MM.1S (cell line): Measurements from ENCODE around the gene DSCAM.

Source experiments
- DNase-seq: peaks from one replicate; pipeline ENCODE4 v3.0.0-alpha.2; 2015
- H2AFZ ChIP-seq: fragments of 300-600 bp; sonication (generic); 2 replicates; pipeline ENCODE4 v1.6.0; 2016; ENCODE audit warnings: antibody characterized with exemption, low read length
- H3F3A ChIP-seq: fragments of 300-600 bp; sonication (generic); 2 replicates; pipeline ENCODE4 v1.6.1; 2016; ENCODE audit warnings: mild to moderate bottlenecking, antibody characterized with exemption, low read length, moderate library complexity, mixed read lengths; ENCODE audit not compliant: insufficient read depth
- H3K27ac ChIP-seq: fragments of 300-600 bp; sonication (generic); 2 replicates; pipeline ENCODE4 v1.5.1; 2016; ENCODE audit warnings: mild to moderate bottlenecking, low read length
- H3K27me3 ChIP-seq: fragments of 300-600 bp; sonication (generic); replicated peaks from 2 replicates; pipeline ENCODE4 v1.6.0; 2016; ENCODE audit warnings: low read length; ENCODE audit not compliant: insufficient read depth
- H3K36me3 ChIP-seq: fragments of 300-600 bp; sonication (generic); replicated peaks from 2 replicates; pipeline ENCODE4 v1.6.1; 2016; ENCODE audit warnings: mild to moderate bottlenecking, low read length, mixed read lengths; ENCODE audit not compliant: insufficient read depth
- H3K4me1 ChIP-seq: fragments of 300-600 bp; sonication (generic); 2 replicates; pipeline ENCODE4 v1.6.1; 2016; ENCODE audit warnings: low read length, mixed read lengths
- H3K4me2 ChIP-seq: fragments of 300-600 bp; sonication (generic); 2 replicates; pipeline ENCODE4 v1.6.0; 2016; ENCODE audit warnings: low read depth, low read length
- H3K4me3 ChIP-seq: fragments of 300-600 bp; sonication (generic); 2 replicates; pipeline ENCODE4 v1.5.1; 2016; ENCODE audit warnings: low read length, mixed read lengths
- H3K79me2 ChIP-seq: fragments of 300-600 bp; sonication (generic); 2 replicates; pipeline ENCODE4 v1.6.1; 2016; ENCODE audit warnings: mixed run types, low read length, mixed read lengths
- H3K9ac ChIP-seq: fragments of 300-600 bp; sonication (generic); 2 replicates; pipeline ENCODE4 v1.6.1; 2016; ENCODE audit warnings: low read length, mixed read lengths
- H3K9me2 ChIP-seq: fragments of 300-600 bp; sonication (generic); replicated peaks from 2 replicates; pipeline ENCODE4 v1.6.1; 2016; ENCODE audit warnings: mild to moderate bottlenecking, low read length, mixed read lengths; ENCODE audit not compliant: insufficient read depth
- H3K9me3 ChIP-seq: fragments of 300-600 bp; sonication (generic); replicated peaks from 2 replicates; pipeline ENCODE4 v1.6.1; 2016; ENCODE audit warnings: mild to moderate bottlenecking, low read length, mixed read lengths; ENCODE audit not compliant: insufficient read depth
- H4K20me1 ChIP-seq: fragments of 300-600 bp; sonication (generic); 2 replicates; pipeline ENCODE4 v1.6.1; 2016; ENCODE audit warnings: mild to moderate bottlenecking, low read length, moderate library complexity, mixed read lengths; ENCODE audit not compliant: insufficient read depth
- EZH2 ChIP-seq: fragments of 300-600 bp; sonication (generic); optimal IDR thresholded peaks from 2 replicates; pipeline ENCODE3; 2017; ENCODE audit warnings: low read depth, mild to moderate bottlenecking, antibody characterized with exemption, low read length, mixed read lengths
- EZH2phosphoT487 ChIP-seq: fragments of 300-600 bp; sonication (generic); IDR thresholded peaks from 2 replicates; pipeline ENCODE4 v1.6.1; 2018; ENCODE audit warnings: antibody characterized with exemption, low read length
- TF ChIP-seq, protein P1 (sequence below): fragments of 300-600 bp; sonication (generic); IDR thresholded peaks from 2 replicates; pipeline ENCODE4 v1.5.1; 2016; ENCODE audit warnings: antibody characterized with exemption, low read length, mixed read lengths

Gene DSCAM

GRCh38 chr21:40152476-40152875 is 694.5 kb downstream of the DSCAM start:
- H3K27me3 ChIP-seq: no peaks in the 10 kb centered on the region
- H3K4me2 ChIP-seq: no peak overlapping the region
- no peak overlapping the region for H3K4me3 ChIP-seq
- TF ChIP-seq, protein P1, sequence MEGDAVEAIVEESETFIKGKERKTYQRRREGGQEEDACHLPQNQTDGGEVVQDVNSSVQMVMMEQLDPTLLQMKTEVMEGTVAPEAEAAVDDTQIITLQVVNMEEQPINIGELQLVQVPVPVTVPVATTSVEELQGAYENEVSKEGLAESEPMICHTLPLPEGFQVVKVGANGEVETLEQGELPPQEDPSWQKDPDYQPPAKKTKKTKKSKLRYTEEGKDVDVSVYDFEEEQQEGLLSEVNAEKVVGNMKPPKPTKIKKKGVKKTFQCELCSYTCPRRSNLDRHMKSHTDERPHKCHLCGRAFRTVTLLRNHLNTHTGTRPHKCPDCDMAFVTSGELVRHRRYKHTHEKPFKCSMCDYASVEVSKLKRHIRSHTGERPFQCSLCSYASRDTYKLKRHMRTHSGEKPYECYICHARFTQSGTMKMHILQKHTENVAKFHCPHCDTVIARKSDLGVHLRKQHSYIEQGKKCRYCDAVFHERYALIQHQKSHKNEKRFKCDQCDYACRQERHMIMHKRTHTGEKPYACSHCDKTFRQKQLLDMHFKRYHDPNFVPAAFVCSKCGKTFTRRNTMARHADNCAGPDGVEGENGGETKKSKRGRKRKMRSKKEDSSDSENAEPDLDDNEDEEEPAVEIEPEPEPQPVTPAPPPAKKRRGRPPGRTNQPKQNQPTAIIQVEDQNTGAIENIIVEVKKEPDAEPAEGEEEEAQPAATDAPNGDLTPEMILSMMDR: no peak
- TF ChIP-seq EZH2 (no peak), EZH2phosphoT487 (no peak)
- peaks cover 11% of the 10 kb centered on the region for H3K4me1 ChIP-seq
- no peaks in the 10 kb centered on the region for H3K36me3 ChIP-seq
- DNase-seq: no peak
- no peaks in the 10 kb centered on the region for H3K9me2 ChIP-seq
- H3K79me2 ChIP-seq: no peaks in the 10 kb centered on the region
- H2AFZ ChIP-seq: no peak overlapping the region
- H3F3A ChIP-seq: no peaks in the 10 kb centered on the region; the same call in 1 of the 2 replicates
- no peak overlapping the region for H3K9ac ChIP-seq
- no peaks in the 10 kb centered on the region for H3K9me3 ChIP-seq
- no peaks in the 10 kb centered on the region for H4K20me1 ChIP-seq
- H3K27ac ChIP-seq: no peak overlapping the region

GRCh38 chr21:40151611-40152010 is 695.3 kb downstream of the DSCAM start:
- Histone ChIP-seq H3K9me3 (no peaks in the 10 kb centered on the region), H3K36me3 (no peaks in the 10 kb centered on the region), H3K27ac (no peak overlapping the region), H4K20me1 (no peaks in the 10 kb centered on the region), H3K4me3 (no peak overlapping the region), H3K79me2 (no peaks in the 10 kb centered on the region), H3K9me2 (no peaks in the 10 kb centered on the region), H3K9ac (no peak overlapping the region), H3F3A (peaks cover 2% of the 10 kb centered on the region; the same call in 1 of the 2 replicates), H3K4me2 (no peak overlapping the region), H3K27me3 (no peaks in the 10 kb centered on the region), H2AFZ (no peak overlapping the region), H3K4me1 (peaks cover 15% of the 10 kb centered on the region)
- no peak for DNase-seq
- no peak for TF ChIP-seq EZH2
- no peak for TF ChIP-seq EZH2phosphoT487
- TF ChIP-seq, protein P1: no peak

- Histone ChIP-seq H3K27ac (no peak overlapping the region), H3K79me2 (no peaks in the 10 kb centered on the region), H3K4me1 (peaks cover 15% of the 10 kb centered on the region), H3K9me2 (no peaks in the 10 kb centered on the region), H3K4me2 (no peak overlapping the region), H4K20me1 (no peaks in the 10 kb centered on the region), H2AFZ (no peak overlapping the region), H3K4me3 (no peak overlapping the region), H3K9me3 (no peaks in the 10 kb centered on the region), H3F3A (peaks cover 10% of the 10 kb centered on the region; the same call in 1 of the 2 replicates), H3K9ac (no peak overlapping the region), H3K36me3 (no peaks in the 10 kb centered on the region), H3K27me3 (no peaks in the 10 kb centered on the region)
- TF ChIP-seq, protein P1: no peak
- TF ChIP-seq EZH2: no peak
- no peak for TF ChIP-seq EZH2phosphoT487
- no peak for DNase-seq
Observed at GRCh38 chr21:40146216-40146837, 700.6 kb downstream of the DSCAM start.
